Heart left ventricle (tissue), 16 donors: ENCODE measurements around the gene C1orf115. TPM values are rescaled to one million over a fixed set of nuclear protein-coding genes. Genes with fewer than 3 reads are reported as not detected.
"Not testable (repeated sequence)": the region's sequence is repeated elsewhere in the genome, so short reads cannot be mapped to it uniquely, and the experiment has no call there.

Experiments used
- ATAC-seq, 4 donors: fragments of 200-7000 bp; cut with Tn5 transposase; one replicate each; pipeline ENCODE4 v1.9.1; 2020 to 2022; ENCODE audit warnings: moderate library complexity in 4 of 4, mild to moderate bottlenecking in 3 of 4, moderate number of reproducible peaks in 1 of 4
- DNase-seq, 5 donors: peaks; one replicate each; pipeline ENCODE4 v3.0.0-alpha.2; 2020
- H3K27ac ChIP-seq, 12 donors: fragments of 200-600 bp; sonication (generic) in 4 of 12; one replicate each; pipeline versions ENCODE4 v1.5.0 to v1.8.0; 2016 to 2022; ENCODE audit warnings: mild to moderate bottlenecking in 2 of 12
- H3K27me3 ChIP-seq, 9 donors: fragments of 200-600 bp; sonication (generic) in 2 of 9; one replicate each; pipeline versions ENCODE4 v1.5.1 to v1.8.0; 2016 to 2022; ENCODE audit warnings: mild to moderate bottlenecking in 3 of 9
- H3K36me3 ChIP-seq, 9 donors: fragments of 200-600 bp; sonication (generic) in 2 of 9; one replicate each; pipeline versions ENCODE4 v1.5.0 to v1.8.0; 2018 to 2022; ENCODE audit warnings: mild to moderate bottlenecking in 2 of 9
- H3K4me1 ChIP-seq, 12 donors: fragments of 200-600 bp; sonication (generic) in 4 of 12; one replicate each; pipeline versions ENCODE4 v1.5.0 to v1.8.0; 2016 to 2022; ENCODE audit warnings: mild to moderate bottlenecking in 3 of 12
- H3K4me3 ChIP-seq, 12 donors: fragments of 200-600 bp; sonication (generic) in 4 of 12; one replicate each; pipeline versions ENCODE4 v1.5.0 to v1.8.0; 2017 to 2022; ENCODE audit warnings: mild to moderate bottlenecking in 9 of 12, moderate library complexity in 4 of 12
- H3K9me3 ChIP-seq, 12 donors: fragments of 200-600 bp; sonication (generic) in 4 of 12; one replicate each; pipeline versions ENCODE4 v1.5.0 to v1.8.0; 2016 to 2022; ENCODE audit warnings: mild to moderate bottlenecking in 1 of 12
- CTCF ChIP-seq, 12 donors: fragments of 200-600 bp; sonication (generic) in 4 of 12; IDR thresholded peaks; one replicate each; pipeline versions ENCODE4 v1.5.0 to v1.8.0; 2018 to 2022; ENCODE audit warnings: antibody characterized with exemption in 12 of 12, mild to moderate bottlenecking in 5 of 12
- POLR2A ChIP-seq, 2 donors: fragments of 450-650 bp; IDR thresholded peaks; one replicate each; pipeline ENCODE4 v1.6.1; 2017; ENCODE audit warnings: antibody characterized with exemption in 2 of 2, mild to moderate bottlenecking in 2 of 2, moderate library complexity in 2 of 2
- WGBS, 4 donors: extraction: QIAGEN DNeasy Blood & Tissue Kit in 2 of 4; methylation state at CpG; one replicate each; pipeline versions ENCODE4 v1.1.5 to v1.1.7; 2013 to 2018; 5-methylcytosine and 5-hydroxymethylcytosine counted together
- intact Hi-C, 10 donors: fragments of 100-400 bp; cut with DNase I; formaldehyde crosslinking; loops; one replicate each; pipeline versions ENCODE4 v1.11.1 to v1.14.2; 2022
- polyA plus RNA-seq, 2 donors: library from polyadenylated mRNA; stranded (reverse); fragments of 200-250 nt; gene quantifications; one replicate each; pipeline ENCODE4 v1.2.3, GENCODE V29; 2013
- total RNA-seq, 9 donors: library from RNA; depleted of rRNA in 2 of 9; stranded (reverse); fragments of >200 nt in 2 of 9; fragmentation: NEBNext Ultra II Directional in 3 of 9; extraction: Animal tissue kit (Norgen Biotek cat#: 25700) in 3 of 9; gene quantifications; one replicate each; pipeline versions ENCODE4 v1.1.0 to v1.2.4, GENCODE V29; 2016 to 2023
- donor health status: ischemic (EF 13 %, LVEDD 7.1; RV severe dilation, severe dysfunction).
- donor health status: healthy with polysubstance abuse.
- donor health status: DM: no; HTN: yes; CAD: no.
- donor health status: DM: no; HTN: no; CAD: no.
- donor health status: ischemic (EF 25% LVEDD 6.9; RV normal size, moderate dysfunction).
- donor health status: ischemic (EF 25% LVEDD 5.7; RV mildly dilated, moderate dysfunction).
- donor health status: healthy.
- donor health status: DM: yes; HTN: yes; CAD: no.
- donor health status: ischemic (EF 35%, LVEDD 5.7; RV mildly dilated, moderate dysfunction).
- donor health status: nonischemic (EF 11% LVEDD 7.7; RV severe dilation, severe dysfunction).
- donor health status: DM: yes; HTN: yes; CAD: no.
- donor health status: PGD.
- donor health status: ischemic (EF 29% LVEDD 5.4; RV normal size, mild dysfunction).
- donor health status: nonischemic (EF 23%, LVEDD 6.1; RV moderate dilation, normal function).

Gene C1orf115
- total and polyA plus RNA-seq, 11 donors, result 8.5 to 39.0 (median 16.3) TPM

DNA sequence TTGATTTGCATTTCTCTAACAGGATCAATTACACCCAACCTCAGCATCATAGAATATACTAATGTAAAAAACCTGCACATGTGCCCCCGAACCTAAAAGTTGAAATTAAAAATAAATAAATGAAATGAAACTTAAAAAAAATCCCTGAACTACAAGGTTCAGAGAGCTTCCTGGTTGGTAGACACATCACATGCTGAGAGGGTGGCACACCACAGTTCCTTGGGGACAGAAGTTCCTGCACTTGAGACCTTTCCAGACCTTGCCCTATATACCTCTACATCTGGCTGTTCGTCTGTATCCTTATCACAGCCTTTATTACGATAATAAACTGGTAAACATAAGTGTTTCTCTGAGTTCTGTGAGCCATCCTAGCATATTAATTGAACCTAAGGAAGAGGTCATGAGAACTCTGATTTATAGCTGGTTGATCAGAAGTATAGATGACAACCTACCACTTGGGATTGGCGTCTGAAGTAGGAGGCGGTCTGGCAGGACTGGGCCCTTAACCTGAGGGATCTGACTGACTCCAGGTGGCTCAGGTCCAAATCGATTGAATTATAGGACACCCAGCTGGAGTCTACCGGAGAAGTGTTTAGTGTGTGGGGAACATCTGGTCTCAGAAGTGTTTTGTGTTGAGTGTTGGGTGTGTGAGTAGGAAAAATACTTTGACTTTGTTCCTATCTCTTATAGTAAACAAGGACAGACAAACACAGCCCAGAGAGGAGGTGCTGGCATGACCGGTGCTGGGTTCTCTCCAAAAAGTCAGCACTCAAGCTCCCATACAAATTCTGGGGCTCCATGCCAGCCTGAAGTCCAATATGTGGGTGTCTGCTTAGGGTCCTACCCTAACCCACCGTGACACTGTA lies 19.0 kb downstream of the C1orf115 start:
- intact Hi-C loops, result no loop called here
- Histone ChIP-seq H3K4me3 (no peak overlapping the region), H3K36me3 (no peaks in the 10 kb centered on the region), H3K27ac (no peak overlapping the region), H3K27me3 (no peaks in the 10 kb centered on the region), H3K9me3 (no peaks in the 10 kb centered on the region), H3K4me1 (peaks cover 0 to 30% (median 8%) of the 10 kb centered on the region in 12 donors)
- WGBS, 4 donors, result 50 to 62% (median 56%) methylated on average over 9 of the region's 9 CpGs
- ATAC-seq (peak; percentile 52 to 74 (median 64)), DNase-seq (no peak)
- no peak for TF ChIP-seq CTCF (IDR thresholded peaks at IDR 0.05)
- TF ChIP-seq POLR2A (IDR thresholded peaks at IDR 0.05), result no peak

- intact Hi-C loops, result no loop called here
- Histone ChIP-seq H3K4me3 (no peak overlapping the region), H3K27ac (no peak overlapping the region), H3K27me3 (no peaks in the 10 kb centered on the region), H3K4me1 (peaks cover 0 to 29% (median 8%) of the 10 kb centered on the region in 12 donors), H3K9me3 (no peaks in the 10 kb centered on the region), H3K36me3 (no peaks in the 10 kb centered on the region)
- DNase-seq (no peak), ATAC-seq (no peak)
- 62 to 82% (median 65%) methylated on average over 4 of the region's 4 CpGs for WGBS, 4 donors
- no peak for TF ChIP-seq POLR2A (IDR thresholded peaks at IDR 0.05)
- TF ChIP-seq CTCF (IDR thresholded peaks at IDR 0.05), result no peak
Observed at GRCh38 chr1:220710333-220710732, 20.2 kb downstream of the C1orf115 start.

DNA sequence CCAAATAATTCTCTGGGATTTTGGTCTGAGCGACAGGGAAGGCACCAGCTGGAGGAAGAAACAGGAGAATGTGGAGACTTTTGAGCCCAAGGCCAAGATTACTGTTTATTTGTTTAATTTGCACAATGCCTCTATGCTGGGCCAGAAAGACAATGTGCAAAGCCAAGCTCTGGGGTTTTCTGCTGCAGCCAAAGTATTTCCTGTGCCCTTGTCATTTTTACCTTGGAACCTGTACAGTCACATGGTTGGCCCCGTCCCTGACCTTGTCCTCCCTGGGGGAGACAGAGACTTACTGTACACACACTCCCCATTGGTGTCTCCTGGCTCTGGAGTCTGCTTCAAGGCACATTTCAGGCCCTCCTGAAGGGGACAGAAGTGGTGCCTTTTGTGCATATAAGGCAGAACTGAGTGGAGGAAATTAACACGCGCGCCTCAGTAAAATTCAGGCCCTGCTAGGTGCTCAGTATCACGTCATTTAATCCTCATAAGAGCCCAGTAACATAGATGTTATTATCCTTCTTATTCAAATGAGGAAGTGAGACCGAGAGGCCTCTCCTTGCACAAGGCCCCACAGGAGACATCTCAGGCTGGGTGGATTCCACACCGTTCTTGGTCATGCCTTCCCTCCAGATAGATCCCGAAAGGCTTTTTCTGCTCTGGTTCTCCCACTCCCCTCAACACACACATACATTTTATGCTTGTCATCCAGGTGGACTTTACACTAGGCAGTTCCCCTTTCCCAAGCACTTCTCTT lies 21.1 kb downstream of the C1orf115 start:
- intact Hi-C loops, result no loop called here
- no peak overlapping the region for H3K27ac ChIP-seq
- H3K36me3 ChIP-seq, result no peaks in the 10 kb centered on the region
- H3K9me3 ChIP-seq, result peaks cover 0 to 7% (median 0%) of the 10 kb centered on the region in 12 donors
- 63 to 68% (median 65%) methylated on average over 9 of the region's 9 CpGs for WGBS, 4 donors
- DNase-seq (no peak), ATAC-seq (peak in 1 of 4 donors; percentile 35)
- peaks cover 0 to 20% (median 5%) of the 10 kb centered on the region in 12 donors for H3K4me1 ChIP-seq
- no peak overlapping the region for H3K4me3 ChIP-seq
- no peaks in the 10 kb centered on the region for H3K27me3 ChIP-seq
- TF ChIP-seq POLR2A (IDR thresholded peaks at IDR 0.05) (no peak), CTCF (IDR thresholded peaks at IDR 0.05) (no peak)

GRCh38 chr1:220715986-220716385 lies 25.8 kb downstream of the C1orf115 start:
- H3K27ac ChIP-seq, ATAC-seq, intact Hi-C loops, H3K9me3 ChIP-seq, H3K36me3 ChIP-seq, H3K4me3 ChIP-seq, H3K4me1 ChIP-seq, H3K27me3 ChIP-seq, DNase-seq: not testable (repeated sequence)
- WGBS, 4 donors, result 96 to 98% (median 96%) methylated on average over 5 of the region's 5 CpGs
